Adipocyte (in vitro differentiated cells): ENCODE measurements around the gene ACOD1.

ENCODE experiments used
- DNase-seq: peaks from one replicate; pipeline ENCODE4 v3.0.0-alpha.2; 2015; ENCODE audit warnings: low read depth
- H3K27me3 ChIP-seq: replicated peaks from 2 replicates; pipeline ENCODE4 v1.7.0; 2013; ENCODE audit warnings: mild to moderate bottlenecking, low read length, moderate library complexity; ENCODE audit not compliant: control insufficient read depth, insufficient read depth
- H3K36me3 ChIP-seq: 2 replicates; pipeline ENCODE4 v1.7.0; 2013; ENCODE audit warnings: low read length, mild to moderate bottlenecking, moderate library complexity; ENCODE audit not compliant: control insufficient read depth, insufficient read depth, severe bottlenecking
- H3K4me1 ChIP-seq: 2 replicates; pipeline ENCODE4 v1.7.0; 2013; ENCODE audit warnings: mild to moderate bottlenecking, low read length, moderate library complexity; ENCODE audit not compliant: control insufficient read depth, insufficient read depth
- H3K4me3 ChIP-seq: 2 replicates; pipeline ENCODE4 v1.7.0; 2013; ENCODE audit warnings: mild to moderate bottlenecking, low read length, moderate library complexity
- H3K9ac ChIP-seq: 2 replicates; pipeline ENCODE4 v1.7.0; 2013; ENCODE audit warnings: mild to moderate bottlenecking, low read length, moderate library complexity
- H3K9me3 ChIP-seq: 2 replicates; pipeline ENCODE4 v1.7.0; 2013; ENCODE audit warnings: mild to moderate bottlenecking, low read length, moderate library complexity; ENCODE audit not compliant: control insufficient read depth

ACOD1 gene

GRCh38 chr13:76971851-76972829 is 23.8 kb downstream of the ACOD1 start:
- DNase-seq, result no peak
- Histone ChIP-seq H3K27me3 (no peaks in the 10 kb centered on the region), H3K9me3 (no peaks in the 10 kb centered on the region), H3K9ac (no peak overlapping the region), H3K4me1 (peaks cover 3% of the 10 kb centered on the region), H3K4me3 (no peak overlapping the region), H3K36me3 (no peaks in the 10 kb centered on the region)

GRCh38 chr13:76973920-76974617 is 25.8 kb downstream of the ACOD1 start:
- H3K36me3 ChIP-seq, result no peaks in the 10 kb centered on the region
- no peak overlapping the region for H3K4me3 ChIP-seq
- H3K9ac ChIP-seq, result no peak overlapping the region
- H3K4me1 ChIP-seq, result peaks cover 3% of the 10 kb centered on the region
- H3K9me3 ChIP-seq, result no peaks in the 10 kb centered on the region
- no peaks in the 10 kb centered on the region for H3K27me3 ChIP-seq
- DNase-seq, result no peak

GRCh38 chr13:76974618-76974975 is 26.3 kb downstream of the ACOD1 start:
- no peaks in the 10 kb centered on the region for H3K27me3 ChIP-seq
- no peak for DNase-seq
- H3K36me3 ChIP-seq, result no peaks in the 10 kb centered on the region
- no peaks in the 10 kb centered on the region for H3K4me1 ChIP-seq
- no peak overlapping the region for H3K4me3 ChIP-seq
- no peaks in the 10 kb centered on the region for H3K9me3 ChIP-seq
- H3K9ac ChIP-seq, result no peak overlapping the region

- H3K4me3 ChIP-seq, result no peak overlapping the region
- H3K9ac ChIP-seq, result no peak overlapping the region
- H3K36me3 ChIP-seq, result no peaks in the 10 kb centered on the region
- no peaks in the 10 kb centered on the region for H3K9me3 ChIP-seq
- H3K27me3 ChIP-seq, result no peaks in the 10 kb centered on the region
- no peaks in the 10 kb centered on the region for H3K4me1 ChIP-seq
- no peak for DNase-seq
Measured at GRCh38 chr13:76975863-76976262, 27.6 kb downstream of the ACOD1 start.

GRCh38 chr13:76976490-76976889 is 28.2 kb downstream of the ACOD1 start:
- Histone ChIP-seq H3K36me3 (no peaks in the 10 kb centered on the region), H3K4me1 (no peaks in the 10 kb centered on the region), H3K9ac (no peak overlapping the region), H3K4me3 (no peak overlapping the region), H3K27me3 (peaks cover 3% of the 10 kb centered on the region), H3K9me3 (no peaks in the 10 kb centered on the region)
- DNase-seq, result peak; percentile 47

- Histone ChIP-seq H3K27me3 (peaks cover 3% of the 10 kb centered on the region), H3K9ac (no peak overlapping the region), H3K36me3 (no peaks in the 10 kb centered on the region), H3K9me3 (no peaks in the 10 kb centered on the region), H3K4me3 (no peak overlapping the region), H3K4me1 (no peaks in the 10 kb centered on the region)
- DNase-seq, result no peak
Measured at GRCh38 chr13:76976929-76977328, 28.6 kb downstream of the ACOD1 start.

GRCh38 chr13:76980075-76980718 is 31.9 kb downstream of the ACOD1 start:
- peak overlapping the region; percentile 56 for H3K4me3 ChIP-seq

GRCh38 chr13:76982061-76982460 is 33.8 kb downstream of the ACOD1 start:
- Histone ChIP-seq H3K4me3 (no peak overlapping the region), H3K36me3 (no peaks in the 10 kb centered on the region), H3K9me3 (no peaks in the 10 kb centered on the region), H3K27me3 (peaks cover 3% of the 10 kb centered on the region), H3K4me1 (no peaks in the 10 kb centered on the region), H3K9ac (no peak overlapping the region)
- DNase-seq, result no peak

More at GRCh38 chr13:76980075-76980718, 31.9 kb downstream of the ACOD1 start:
- H3K4me1 ChIP-seq, result no peaks in the 10 kb centered on the region
- H3K9me3 ChIP-seq, result no peaks in the 10 kb centered on the region
- peak overlapping the region; percentile 51 for H3K9ac ChIP-seq
- peaks cover 3% of the 10 kb centered on the region for H3K27me3 ChIP-seq
- DNase-seq, result peak; percentile 90
- no peaks in the 10 kb centered on the region for H3K36me3 ChIP-seq

GRCh38 chr13:76983676-76984075 is 35.4 kb downstream of the ACOD1 start:
- DNase-seq, result no peak
- Histone ChIP-seq H3K36me3 (no peaks in the 10 kb centered on the region), H3K4me1 (no peaks in the 10 kb centered on the region), H3K4me3 (no peak overlapping the region), H3K9me3 (no peaks in the 10 kb centered on the region), H3K27me3 (peaks cover 3% of the 10 kb centered on the region), H3K9ac (no peak overlapping the region)

- DNase-seq, result no peak
- Histone ChIP-seq H3K27me3 (no peaks in the 10 kb centered on the region), H3K36me3 (peaks cover 11% of the 10 kb centered on the region), H3K4me3 (peak overlapping the region; percentile 94), H3K4me1 (peaks cover 25% of the 10 kb centered on the region), H3K9ac (peak overlapping the region; percentile 94), H3K9me3 (no peaks in the 10 kb centered on the region)
Measured at GRCh38 chr13:76991432-76991795, 43.1 kb downstream of the ACOD1 start.
